NCI-H187 (cell line): ENCODE results near the gene TBC1D32.
"Not testable (repeated sequence)": the region's sequence is repeated elsewhere in the genome, so short reads cannot be mapped to it uniquely, and the experiment has no call there.

Experiments used
- DNase-seq, 2 experiments: peaks; one replicate each; lab custom pipeline; 2025; lab: John Stamatoyannopoulos, UW

TBC1D32 gene

DNA sequence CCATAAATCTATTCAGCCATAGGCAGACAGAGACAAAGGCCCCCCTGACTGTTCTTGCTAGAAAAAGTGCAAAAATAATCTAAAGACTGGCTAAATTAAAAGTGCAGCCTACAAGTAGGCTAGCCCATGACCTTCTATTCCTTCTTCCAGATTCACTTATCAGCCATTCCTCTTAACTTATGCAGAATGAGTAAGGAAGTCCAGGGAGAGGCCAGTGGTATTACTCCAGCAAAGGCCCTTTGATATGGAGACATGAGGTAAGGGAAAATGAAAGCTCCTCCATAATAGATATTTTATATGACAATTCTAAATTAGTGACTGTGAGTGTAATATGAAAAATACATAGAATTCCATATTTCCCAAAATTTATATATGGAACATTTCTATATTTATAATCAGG, 199.4 kb downstream of the TBC1D32 start:
- DNase-seq = no peak

- DNase-seq = no peak
Measured at GRCh38 chr6:121124600-121124999, 209.7 kb downstream of the TBC1D32 start.

- no peak for DNase-seq
Measured at GRCh38 chr6:121112356-121112755, 221.9 kb downstream of the TBC1D32 start.

DNA sequence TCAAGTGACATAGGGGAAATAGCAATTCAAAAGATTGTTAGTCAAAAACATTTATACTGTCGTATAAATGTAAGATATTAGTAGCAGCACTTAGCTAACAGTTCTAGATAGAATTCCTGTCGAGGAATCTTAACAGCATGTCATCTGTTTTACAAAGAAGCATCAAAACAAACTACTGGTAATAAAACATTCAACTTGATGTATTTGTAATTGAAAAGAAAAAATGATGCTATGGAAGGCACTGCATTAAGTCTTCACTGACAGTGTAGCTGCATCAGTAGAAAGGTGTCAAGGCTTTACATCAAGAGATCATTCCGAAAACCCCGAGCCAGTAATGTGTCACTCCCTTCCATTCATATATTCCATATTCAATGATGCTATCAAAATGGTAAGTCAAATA, 223.5 kb downstream of the TBC1D32 start:
- DNase-seq = no peak

- DNase-seq = no peak
Measured at GRCh38 chr6:121106962-121107361, 227.3 kb downstream of the TBC1D32 start.

DNA sequence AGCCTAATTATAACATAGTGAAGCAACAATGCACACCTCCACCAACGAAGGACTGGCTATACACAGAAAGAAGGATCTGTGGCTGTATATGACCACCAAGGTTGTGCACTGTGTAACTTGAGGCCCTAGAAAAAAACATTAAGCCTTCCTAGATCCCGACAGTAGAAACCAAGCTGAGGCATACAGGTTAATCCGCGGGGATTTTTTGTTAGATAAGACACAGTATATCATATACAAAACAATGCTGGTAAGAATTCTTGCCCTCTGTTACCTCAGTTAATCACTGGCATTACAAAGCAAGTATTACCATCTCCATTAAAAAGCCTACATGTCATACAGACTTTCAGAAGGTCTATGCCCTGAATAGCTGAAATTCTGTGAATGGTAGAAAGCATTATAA, 228.8 kb downstream of the TBC1D32 start:
- DNase-seq = no peak

DNA sequence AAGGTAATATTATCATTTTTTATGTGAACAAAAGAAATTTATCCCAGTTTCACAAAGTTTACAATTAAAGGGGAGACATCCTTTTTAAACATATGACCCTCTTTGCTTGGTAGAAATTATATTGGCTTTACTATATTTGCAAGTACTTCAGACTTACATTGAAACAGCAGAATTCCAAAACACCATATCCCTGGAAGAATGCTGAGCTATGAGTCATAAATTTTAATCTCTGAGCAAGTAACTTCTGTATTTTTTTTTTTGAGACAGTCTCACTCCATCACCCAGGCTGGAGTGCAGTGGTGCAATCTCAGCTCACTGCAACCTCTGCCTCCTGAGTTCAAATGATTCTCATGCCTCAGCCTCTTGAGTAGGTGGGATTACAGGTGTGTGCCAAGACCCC, 240.4 kb downstream of the TBC1D32 start:
- no peak for DNase-seq

GRCh38 chr6:121090492-121090891, 243.8 kb downstream of the TBC1D32 start:
- DNase-seq = no peak

GRCh38 chr6:121086876-121087275, 247.4 kb downstream of the TBC1D32 start:
- DNase-seq = no peak

- no peak for DNase-seq
Measured at GRCh38 chr6:121076119-121076518, 258.2 kb downstream of the TBC1D32 start.

- DNase-seq = not testable (repeated sequence)
Measured at GRCh38 chr6:121068749-121069148, 265.5 kb downstream of the TBC1D32 start.

DNA sequence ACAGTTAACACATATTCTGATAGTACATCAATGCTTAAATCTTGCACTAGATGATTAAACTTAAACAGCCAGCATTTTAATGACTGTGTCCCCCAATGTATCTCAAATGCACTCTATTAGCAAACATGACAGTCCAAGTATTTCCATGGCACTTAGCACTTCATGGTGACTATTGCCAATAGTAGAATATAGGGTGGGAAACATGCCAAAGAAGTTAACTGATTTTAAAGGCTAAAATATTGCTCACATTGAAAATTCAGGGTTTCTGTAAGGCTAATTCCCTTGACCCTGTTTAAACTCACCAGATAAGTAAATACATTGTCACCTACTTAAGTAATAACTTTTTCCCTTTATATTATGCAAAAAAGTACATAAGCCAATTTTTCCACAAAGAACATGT, 266.9 kb downstream of the TBC1D32 start:
- no peak for DNase-seq

GRCh38 chr6:121064345-121064744, 269.9 kb downstream of the TBC1D32 start:
- DNase-seq = no peak

- DNase-seq = no peak
Measured at GRCh38 chr6:121055572-121056163, 278.6 kb downstream of the TBC1D32 start.

DNA sequence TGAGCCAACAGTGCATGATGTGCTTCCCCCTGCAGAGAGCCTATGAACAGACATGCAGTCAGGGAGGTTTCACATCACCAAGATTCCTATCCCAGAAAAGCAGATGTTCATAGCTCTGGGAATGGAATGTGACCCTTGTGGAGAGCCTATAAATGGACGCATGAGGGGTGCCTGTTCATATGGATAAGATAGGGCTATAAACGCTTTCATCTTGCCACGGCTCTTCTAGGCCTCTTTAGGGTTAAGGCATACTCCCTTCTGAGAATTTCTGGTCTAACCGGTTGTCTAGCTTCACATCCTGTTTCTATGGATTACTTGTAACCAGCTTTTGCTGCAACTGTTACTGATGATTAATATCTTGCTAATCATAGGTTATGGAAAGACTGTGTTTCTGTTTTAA, 285.7 kb downstream of the TBC1D32 start:
- not testable (repeated sequence) for DNase-seq

GRCh38 chr6:121044905-121045304, 289.4 kb downstream of the TBC1D32 start:
- DNase-seq = not testable (repeated sequence)

DNA sequence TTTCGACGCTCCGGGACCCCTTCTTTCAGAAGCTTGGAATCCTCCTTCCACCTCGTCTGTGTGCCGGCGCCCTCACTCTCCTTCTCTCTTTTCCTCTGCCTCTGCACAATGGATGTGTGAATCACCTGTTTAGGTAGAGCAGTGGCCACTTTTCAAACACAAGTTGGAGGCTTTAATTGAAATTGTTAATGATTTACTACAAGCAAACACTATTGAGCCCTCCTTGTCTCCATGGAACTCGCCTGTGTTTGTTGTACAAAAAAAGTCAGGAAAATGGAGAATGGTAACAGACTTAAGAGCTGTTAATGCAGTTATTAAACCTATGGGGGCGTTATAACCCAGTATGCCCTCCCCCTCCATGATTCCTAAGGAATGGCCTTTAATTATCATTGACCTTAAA, 290.6 kb downstream of the TBC1D32 start:
- not testable (repeated sequence) for DNase-seq

- DNase-seq = not testable (repeated sequence)
Measured at GRCh38 chr6:121043211-121043610, 291.1 kb downstream of the TBC1D32 start.

GRCh38 chr6:121042766-121043165, 291.5 kb downstream of the TBC1D32 start:
- DNase-seq = no peak

GRCh38 chr6:121040831-121041230, 293.4 kb downstream of the TBC1D32 start:
- DNase-seq = no peak

DNA sequence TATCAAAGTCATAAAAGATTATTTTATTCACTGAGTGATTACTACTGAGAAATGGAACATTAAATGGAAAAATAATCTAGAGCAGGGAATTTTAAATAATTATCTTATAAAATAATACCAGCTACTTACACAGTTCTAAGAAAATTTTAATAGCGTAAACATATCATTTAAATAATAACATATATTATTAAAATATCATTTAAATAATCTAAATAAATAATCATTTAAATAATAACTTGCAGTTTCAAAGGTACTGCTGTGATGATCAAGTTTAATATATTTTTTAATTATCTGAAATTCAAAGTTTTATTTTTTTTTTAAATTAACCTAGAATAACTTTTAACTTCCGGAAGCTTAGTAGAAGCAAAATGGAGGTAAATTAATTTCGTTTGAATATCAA, 301.2 kb downstream of the TBC1D32 start:
- DNase-seq = no peak

DNA sequence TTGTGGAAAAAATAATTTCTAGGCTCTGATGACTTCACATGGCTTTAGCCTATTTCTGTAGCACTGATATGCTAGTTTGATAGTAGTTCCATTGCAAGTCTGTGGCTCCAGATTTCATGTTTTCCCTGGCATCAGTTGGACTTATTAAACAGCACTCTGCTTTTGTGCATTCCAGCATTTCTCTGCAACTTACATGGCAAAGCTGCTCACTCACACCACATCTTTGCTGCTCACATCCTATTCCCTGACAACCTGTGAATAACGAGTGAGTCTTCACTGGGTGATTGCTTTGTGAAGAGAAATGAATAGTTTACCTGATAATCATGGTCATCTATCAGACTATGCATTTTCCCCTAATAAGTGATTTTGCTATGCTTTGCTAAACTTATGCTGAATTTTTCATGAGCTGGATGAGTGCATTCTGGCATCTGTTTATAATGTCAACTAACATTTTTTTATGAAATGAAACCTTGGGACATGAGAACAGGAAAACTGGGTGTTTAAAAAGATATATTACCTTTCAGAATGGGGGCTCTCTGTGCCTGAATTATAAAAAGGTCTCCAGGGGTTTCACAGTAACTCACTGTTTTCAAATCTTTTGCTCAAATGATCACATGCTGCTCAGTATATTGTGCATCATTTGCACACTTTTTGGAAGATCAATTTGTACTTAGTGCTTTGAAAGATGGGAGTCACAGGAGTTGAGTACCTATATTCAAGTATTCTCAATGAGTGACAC, 301.8 kb downstream of the TBC1D32 start:
- no peak for DNase-seq
